G401 (cell line): ENCODE results near the gene PITRM1. TPM values are rescaled to one million over a fixed set of nuclear protein-coding genes. Genes with fewer than 3 reads are reported as not detected.
"Not testable (repeated sequence)": the region's sequence is repeated elsewhere in the genome, so short reads cannot be mapped to it uniquely, and the experiment has no call there.

Experiments used
- DNase-seq: peaks from one replicate; pipeline ENCODE4 v3.0.0-alpha.2; 2015; ENCODE audit warnings: low spot score
- in situ Hi-C: cut with HindIII; loops from 2 replicates; pipeline ENCODE4 v1.10.0; 2016; ENCODE audit warnings: low sequenced_read_pairs, mixed read lengths
- total RNA-seq: library from RNA; depleted of rRNA; stranded (reverse); fragments of >200 nt; shearing (Covaris generic); gene quantifications from 2 replicates; pipeline ENCODE4 v1.2.3, GENCODE V29; 2014

The PITRM1 gene
- total RNA-seq, 1 experiment from 2014 or later: 79.6 TPM

GRCh38 chr10:3203016-3203811, 30.6 kb upstream of the PITRM1 start:
- DNase-seq: no peak
- in situ Hi-C loops: no loop called here

DNA sequence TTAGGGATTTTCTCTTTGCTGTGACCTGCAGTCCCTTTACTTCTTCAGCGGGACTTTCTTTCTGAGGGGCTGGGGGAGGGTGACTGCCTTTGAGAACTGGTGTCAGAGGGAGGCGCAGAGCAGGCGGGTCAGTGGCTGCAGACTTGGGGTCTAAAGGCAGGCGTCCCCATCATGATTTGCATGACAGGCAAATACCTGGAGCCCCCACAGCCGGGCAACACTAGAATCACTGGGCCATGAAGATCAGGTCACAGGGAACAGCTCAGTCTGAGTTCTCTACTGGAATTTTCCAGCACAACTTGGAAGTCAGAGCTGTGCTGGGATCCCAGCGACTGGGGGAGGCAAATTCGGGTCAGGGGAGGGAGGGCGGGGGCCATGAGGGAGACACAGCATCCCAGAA, 29.2 kb upstream of the PITRM1 start:
- no peak for DNase-seq
- in situ Hi-C loops: no loop called here

DNA sequence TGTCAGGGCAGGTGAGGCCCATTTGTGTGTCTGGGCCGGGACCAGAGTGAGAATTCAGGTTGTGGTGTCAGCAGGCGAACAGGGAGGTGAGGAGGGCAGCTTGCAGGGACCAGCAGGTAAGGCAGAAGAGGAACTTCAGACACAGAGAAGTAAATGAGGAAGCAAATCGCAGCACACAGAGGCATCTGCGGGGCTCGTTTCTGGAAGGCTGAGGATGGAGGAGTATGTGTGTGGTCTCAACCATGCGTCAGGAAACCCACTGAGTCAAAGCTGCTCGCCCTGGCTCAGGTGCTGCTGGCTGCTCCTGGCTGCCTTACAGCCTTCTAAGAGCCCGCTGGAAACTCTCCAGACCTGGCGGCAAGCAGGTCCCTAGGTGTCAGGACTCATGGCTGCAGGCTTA, 26.9 kb upstream of the PITRM1 start:
- no peak for DNase-seq
- in situ Hi-C loops: no loop called here

GRCh38 chr10:3198900-3199299, 26.3 kb upstream of the PITRM1 start:
- no peak for DNase-seq
- in situ Hi-C loops: no loop called here

DNA sequence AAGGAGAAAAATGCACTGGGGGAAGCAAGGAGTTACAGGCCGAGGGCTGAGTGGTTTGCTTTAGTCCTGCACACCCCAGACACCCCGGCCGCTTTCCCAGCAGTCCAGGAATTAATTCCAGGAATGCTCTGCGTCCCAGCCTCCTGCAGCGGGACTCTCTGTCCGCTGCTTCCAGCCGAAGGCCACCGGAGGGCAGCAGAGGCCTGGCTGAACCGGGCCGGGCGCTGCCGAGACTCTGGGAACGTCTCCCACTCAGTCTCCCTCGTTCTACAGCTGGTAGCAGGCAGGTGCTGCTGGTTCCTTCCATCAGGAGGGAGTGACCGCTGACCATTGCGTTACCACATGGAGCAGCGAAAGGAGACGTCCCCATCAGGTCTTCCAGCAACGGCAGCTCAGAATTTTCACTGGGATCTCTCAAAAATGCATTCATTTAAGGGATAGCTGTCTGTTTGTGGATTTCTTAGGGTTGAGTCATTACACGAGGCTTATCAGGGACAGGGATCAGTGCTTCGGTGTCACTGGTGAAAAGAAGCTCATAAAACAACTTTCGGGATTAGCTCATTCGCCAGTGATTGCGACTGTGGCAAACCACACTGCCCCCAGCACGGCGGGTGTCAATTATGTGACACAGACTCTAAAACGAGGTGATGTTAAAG, 24.9 kb upstream of the PITRM1 start:
- in situ Hi-C loops: no loop called here
- DNase-seq: peak; percentile 71

GRCh38 chr10:3196958-3197347, 24.4 kb upstream of the PITRM1 start:
- in situ Hi-C loops: no loop called here
- no peak for DNase-seq

DNA sequence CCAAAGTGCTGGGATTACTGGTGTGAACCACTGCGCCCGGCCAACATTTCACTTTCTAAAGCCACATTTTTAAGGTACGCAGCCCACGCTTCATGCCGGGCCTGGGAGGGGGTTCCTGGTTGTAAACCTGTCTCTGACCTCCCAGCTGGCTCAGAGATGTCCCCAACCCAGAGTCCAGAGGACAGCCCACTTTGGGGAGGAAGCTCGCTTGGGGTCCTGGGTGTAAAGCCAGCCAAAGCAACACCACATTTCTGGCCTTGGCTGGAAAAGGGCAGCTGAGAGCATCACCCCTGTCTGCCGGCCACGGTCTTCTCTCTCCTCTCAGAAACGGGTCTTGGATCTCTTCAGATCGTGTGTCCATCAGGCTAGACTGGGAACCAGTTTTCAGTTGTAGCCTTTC, 23.9 kb upstream of the PITRM1 start:
- in situ Hi-C loops: no loop called here
- no peak for DNase-seq

- in situ Hi-C loops: no loop called here
- no peak for DNase-seq
These were observed 23.1 kb upstream of the PITRM1 start for GRCh38 chr10:3195726-3196125.

GRCh38 chr10:3195286-3195685, 22.7 kb upstream of the PITRM1 start:
- in situ Hi-C loops: no loop called here
- DNase-seq: no peak

DNA sequence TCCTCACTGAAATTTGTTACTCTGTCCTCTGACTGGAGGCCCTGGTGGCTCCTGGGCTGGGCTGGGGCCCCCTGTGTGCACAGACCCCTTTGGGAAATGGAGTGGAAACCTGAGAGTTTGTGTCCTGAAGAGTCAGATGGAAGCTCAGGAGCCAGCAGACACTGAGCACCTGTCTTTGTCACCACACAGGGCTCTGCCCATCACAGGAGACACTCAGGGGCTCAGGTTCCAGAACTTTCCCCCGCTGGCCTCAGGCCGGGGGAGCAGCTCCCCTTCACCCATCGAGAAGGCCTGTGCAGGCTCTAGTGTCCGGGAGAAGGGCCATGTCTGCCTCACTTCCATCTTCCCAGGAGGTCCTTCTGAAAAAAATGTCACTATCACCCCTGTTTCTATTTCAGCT, 22.3 kb upstream of the PITRM1 start:
- in situ Hi-C loops: no loop called here
- DNase-seq: no peak

- no peak for DNase-seq
- in situ Hi-C loops: no loop called here
These were observed 21.2 kb upstream of the PITRM1 start for GRCh38 chr10:3193751-3194150.

DNA sequence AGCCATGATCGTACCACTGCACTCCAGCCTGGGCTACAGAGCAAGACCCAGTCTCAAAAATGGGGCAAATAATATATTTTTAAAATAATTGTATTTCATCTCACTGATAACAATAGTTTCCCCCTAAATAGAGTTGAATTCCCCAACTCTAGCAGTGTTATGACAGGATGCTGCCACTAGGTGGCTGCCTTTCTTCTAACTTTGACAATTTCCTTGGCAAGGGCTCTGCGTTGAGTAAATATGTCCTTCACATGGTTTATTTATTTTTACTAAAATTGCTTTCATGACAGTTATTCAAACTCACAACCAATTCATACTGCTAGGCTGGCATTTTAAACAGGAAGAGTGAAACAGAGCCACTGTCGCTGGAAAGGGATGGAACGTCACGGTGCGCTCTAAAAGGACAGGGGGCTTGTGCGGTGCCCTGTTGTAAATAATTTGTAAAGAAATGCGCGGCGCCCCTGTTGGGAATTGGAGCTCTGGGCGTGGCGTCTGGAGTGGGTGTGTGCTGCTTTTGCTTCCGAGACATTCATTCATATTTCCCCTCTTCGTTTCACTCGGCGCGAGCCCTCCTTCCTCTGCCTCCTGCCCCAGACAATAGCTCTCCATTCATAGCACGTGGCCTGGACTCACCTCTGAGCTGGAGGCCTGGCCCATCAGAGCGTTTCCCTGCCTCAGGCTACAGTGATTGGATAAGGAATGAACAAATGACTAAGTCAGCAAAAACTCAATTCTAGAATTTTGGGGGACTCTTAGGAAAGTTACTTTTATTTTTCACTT, 20.5 kb upstream of the PITRM1 start:
- DNase-seq: peak; percentile 65
- in situ Hi-C loops: no loop called here

GRCh38 chr10:3190817-3191216, 18.2 kb upstream of the PITRM1 start:
- in situ Hi-C loops: no loop called here
- DNase-seq: no peak

- in situ Hi-C loops, DNase-seq: not testable (repeated sequence)
These were observed 14.6 kb upstream of the PITRM1 start for GRCh38 chr10:3187229-3187628.

- DNase-seq: no peak
- in situ Hi-C loops: no loop called here
These were observed 13.8 kb upstream of the PITRM1 start for GRCh38 chr10:3186368-3186767.

GRCh38 chr10:3185386-3185785, 12.8 kb upstream of the PITRM1 start:
- no peak for DNase-seq
- in situ Hi-C loops: no loop called here

DNA sequence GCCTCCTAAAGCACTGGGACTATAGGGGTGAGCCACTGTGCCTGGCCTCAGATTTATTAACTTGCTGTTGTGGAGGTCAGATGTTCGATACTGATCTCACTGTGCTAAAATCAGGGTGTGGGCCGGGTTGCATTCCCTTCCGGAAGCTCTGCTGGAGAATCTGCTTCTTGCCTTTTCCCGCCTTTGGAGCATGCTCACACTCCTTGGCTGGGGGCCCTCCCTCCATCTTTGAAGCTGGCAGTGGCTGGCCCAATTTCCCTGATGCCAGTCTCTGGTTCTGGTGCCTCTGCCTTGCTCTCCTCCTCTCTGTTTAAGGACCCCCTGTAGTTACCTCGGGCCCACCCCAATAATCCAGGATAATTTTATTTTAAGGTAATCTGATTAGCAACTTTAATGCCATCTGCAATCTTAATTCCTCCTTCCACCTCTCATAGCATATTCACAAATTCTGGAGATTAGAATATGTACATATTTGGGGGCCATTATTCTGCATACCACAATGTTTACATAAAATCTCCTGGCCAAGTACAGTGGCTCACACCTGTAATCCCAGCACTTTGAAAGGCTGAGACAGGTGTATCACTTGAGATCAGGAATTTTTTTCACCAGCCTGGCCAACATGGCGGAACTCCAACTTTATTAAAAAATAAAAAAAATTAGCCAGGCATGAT, 7.9 kb upstream of the PITRM1 start:
- in situ Hi-C loops: no loop called here
- no peak for DNase-seq

- in situ Hi-C loops: no loop called here
- DNase-seq: no peak
These were observed 6.6 kb upstream of the PITRM1 start for GRCh38 chr10:3179174-3179573.

DNA sequence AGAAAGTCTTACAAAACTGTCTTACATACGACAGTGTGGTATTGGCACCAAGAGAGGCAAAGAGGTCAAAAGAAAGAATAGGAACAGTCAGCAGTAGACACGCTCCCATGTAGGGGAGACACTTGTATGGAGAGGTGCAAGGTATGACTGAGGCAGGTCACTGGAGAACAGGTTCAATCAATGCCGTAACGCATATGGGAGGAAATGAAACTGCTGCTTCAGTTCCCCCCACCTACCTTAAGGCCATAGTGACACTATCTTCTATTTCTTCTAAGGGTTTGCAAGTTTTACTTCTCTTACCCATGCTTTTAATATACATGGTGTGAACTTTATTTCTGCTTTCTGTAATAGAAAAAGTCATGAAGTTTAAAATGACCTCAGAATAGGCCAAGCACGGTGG, 5.5 kb upstream of the PITRM1 start:
- no peak for DNase-seq
- in situ Hi-C loops: no loop called here
